Measurements from ENCODE around the gene TXNRD2. TPM values are rescaled to one million over a fixed set of nuclear protein-coding genes. Genes with fewer than 3 reads are reported as not detected.

Gene TXNRD2
- total RNA-seq, 1 experiment from 2014 or later: 19.7 TPM

DNA sequence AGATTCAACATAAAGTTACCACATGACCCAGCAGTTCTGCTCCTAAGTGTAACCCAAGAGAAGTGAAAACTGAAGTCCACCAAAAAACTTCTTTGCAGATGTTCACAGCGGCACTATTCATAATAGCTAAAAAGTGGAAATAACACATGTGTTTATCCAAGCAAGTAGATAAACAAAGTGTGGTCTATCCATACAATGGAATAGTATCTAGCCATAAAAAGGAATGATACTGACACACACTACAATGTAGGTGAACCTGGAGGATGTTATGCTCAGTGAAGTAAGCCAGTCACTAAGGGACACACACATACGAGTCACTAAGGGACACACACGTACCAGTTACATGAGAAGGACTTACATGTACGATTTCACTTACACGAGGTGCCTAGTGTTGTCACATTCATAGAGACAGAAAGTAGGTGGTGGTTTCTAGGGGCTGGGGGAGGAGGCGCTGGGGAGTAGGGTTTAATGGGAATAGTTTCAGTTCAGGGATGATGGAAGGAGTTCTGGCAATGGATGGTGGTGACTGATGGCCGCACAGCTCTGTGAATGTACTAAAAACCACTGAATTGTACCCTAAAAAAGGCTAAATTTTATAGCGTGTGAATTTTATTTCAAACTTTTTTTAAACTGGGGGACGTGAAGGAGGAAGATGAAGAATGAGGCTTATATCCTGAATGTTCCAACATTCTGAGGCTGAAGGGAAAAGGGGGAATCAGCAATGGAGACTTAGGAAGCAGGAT, 27.2 kb downstream of the TXNRD2 start:
- DNase-seq (ENCODE audit: low read depth, low spot score): no peak

DNA sequence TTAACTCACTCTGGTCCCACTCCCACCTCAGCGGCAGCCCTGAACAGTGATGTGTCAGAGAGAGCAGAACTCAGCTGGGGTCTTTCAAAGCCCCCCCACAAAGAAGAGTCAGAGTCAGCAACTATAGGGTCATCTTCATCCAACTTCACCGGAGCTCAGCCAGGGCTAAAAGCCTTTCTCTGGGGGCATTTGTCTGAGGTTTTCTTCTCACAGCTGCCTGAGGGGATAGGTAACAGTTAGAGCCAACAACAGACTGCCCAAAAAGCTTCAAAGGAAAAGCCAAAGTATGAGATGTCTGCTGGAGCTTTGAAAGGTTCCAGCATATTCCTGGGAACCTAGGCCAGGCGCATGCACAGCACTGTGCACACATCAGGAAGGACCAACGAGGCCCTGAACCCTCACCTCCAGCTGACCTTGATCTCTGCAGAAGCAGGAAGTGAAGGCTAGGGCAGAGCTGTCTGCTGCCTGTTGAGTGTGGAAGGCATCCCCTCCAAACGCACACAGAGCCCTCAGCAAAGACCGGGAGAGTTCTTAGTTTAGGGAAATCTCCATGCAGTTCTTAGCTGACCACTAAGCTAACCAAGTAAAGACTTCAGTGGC, 28.2 kb downstream of the TXNRD2 start:
- H3K4me3 ChIP-seq (replicated peaks in 1 of 2; ENCODE audit: low read depth in 1 of 2, low read length in 2 of 2): no peak overlapping the region
- POLR2A ChIA-PET: no interaction called here
- H3K27me3 ChIP-seq (ENCODE audit: insufficient read depth, low read length): no peaks in the 10 kb centered on the region
- H3K79me2 ChIP-seq (ENCODE audit: insufficient read depth, low read length): no peaks in the 10 kb centered on the region
- RAD21 ChIA-PET (ENCODE audit: low non-redundant PET in 1 of 2, low total read pairs in 2 of 2, uncharacterized antibody in 2 of 2, unreplicated experiment in 2 of 2): interaction anchor here in 1 of 2 experiments (0.9 kb wide), 1 partner anchor 183 kb away, joined by 4 read pairs; no protein-coding TSS in a partner anchor
- H3K27ac ChIP-seq (ENCODE audit: low read depth, low read length): no peak overlapping the region
- no peaks in the 10 kb centered on the region for H4K20me1 ChIP-seq (ENCODE audit: insufficient read depth)
- H3K4me2 ChIP-seq (ENCODE audit: low read length): no peak overlapping the region
- CTCF ChIA-PET: interaction anchor here (0.7 to 5.2 kb wide), 3 partner anchors 157 to 190 kb away, joined by 3 to 123 read pairs (median 3); partner anchors contain the start of gene GP1BB
- DNase-seq (ENCODE audit: low read depth, low spot score) (no peak), ATAC-seq (no peak)
- no peak overlapping the region for H2AFZ ChIP-seq (ENCODE audit: low read depth, low read length, poor library complexity, severe bottlenecking)
- no peaks in the 10 kb centered on the region for H3K9me3 ChIP-seq (ENCODE audit: control insufficient read depth in 1 of 2, insufficient read depth in 1 of 2, low read depth in 1 of 2, low read length in 2 of 2)
- no peaks in the 10 kb centered on the region for H3K9me2 ChIP-seq (ENCODE audit: insufficient read depth)
- H3K4me1 ChIP-seq (ENCODE audit: control insufficient read depth in 1 of 2, insufficient read depth in 2 of 2, low read length in 2 of 2): no peaks in the 10 kb centered on the region
- intact Hi-C loops (cut with micrococcal nuclease): no loop called here
- H3K36me3 ChIP-seq (ENCODE audit: control insufficient read depth in 1 of 2, insufficient read depth in 2 of 2, low read length in 2 of 2): no peaks in the 10 kb centered on the region
- no TSS peak for BruUV-seq (replicated peaks)
- no peak overlapping the region for H3K9ac ChIP-seq (ENCODE audit: low read length)
- TF ChIP-seq, protein P1, sequence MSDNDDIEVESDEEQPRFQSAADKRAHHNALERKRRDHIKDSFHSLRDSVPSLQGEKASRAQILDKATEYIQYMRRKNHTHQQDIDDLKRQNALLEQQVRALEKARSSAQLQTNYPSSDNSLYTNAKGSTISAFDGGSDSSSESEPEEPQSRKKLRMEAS (IDR thresholded peaks at IDR 0.05): no peak
- TF ChIP-seq SP1 (IDR thresholded peaks at IDR 0.05; ENCODE audit: low read depth) (no peak), RAD21 (IDR thresholded peaks at IDR 0.05; ENCODE audit: low read depth) (no peak), TCF7L2 (IDR thresholded peaks at IDR 0.05; ENCODE audit: borderline replicate concordance, extremely low read depth, insufficient read depth, insufficient read length) (no peak), EZH2phosphoT487 (IDR thresholded peaks at IDR 0.05; ENCODE audit: borderline replicate concordance) (no peak), POLR2A (IDR thresholded peaks at IDR 0.05; ENCODE audit: borderline replicate concordance, extremely low read depth, insufficient read depth, insufficient read length) (no peak), ZFX (IDR thresholded peaks at IDR 0.05) (no peak), EGR1 (IDR thresholded peaks at IDR 0.05; ENCODE audit: low read depth) (no peak), YY1 (IDR thresholded peaks at IDR 0.05; ENCODE audit: extremely low read depth, insufficient replicate concordance, low read depth, low read length) (no peak), CEBPB (IDR thresholded peaks at IDR 0.05; ENCODE audit: low read depth) (no peak), SIN3A (IDR thresholded peaks at IDR 0.05; ENCODE audit: low read depth) (no peak), SRF (IDR thresholded peaks at IDR 0.05; ENCODE audit: low read depth) (no peak), ELF1 (IDR thresholded peaks at IDR 0.05; ENCODE audit: borderline replicate concordance, low read depth) (no peak), EZH2 (IDR thresholded peaks at IDR 0.05) (no peak), CBX3 (IDR thresholded peaks at IDR 0.05; ENCODE audit: low read depth) (no peak), FOSL1 (IDR thresholded peaks at IDR 0.05; ENCODE audit: low read depth) (no peak)
- TF ChIP-seq, protein P2, sequence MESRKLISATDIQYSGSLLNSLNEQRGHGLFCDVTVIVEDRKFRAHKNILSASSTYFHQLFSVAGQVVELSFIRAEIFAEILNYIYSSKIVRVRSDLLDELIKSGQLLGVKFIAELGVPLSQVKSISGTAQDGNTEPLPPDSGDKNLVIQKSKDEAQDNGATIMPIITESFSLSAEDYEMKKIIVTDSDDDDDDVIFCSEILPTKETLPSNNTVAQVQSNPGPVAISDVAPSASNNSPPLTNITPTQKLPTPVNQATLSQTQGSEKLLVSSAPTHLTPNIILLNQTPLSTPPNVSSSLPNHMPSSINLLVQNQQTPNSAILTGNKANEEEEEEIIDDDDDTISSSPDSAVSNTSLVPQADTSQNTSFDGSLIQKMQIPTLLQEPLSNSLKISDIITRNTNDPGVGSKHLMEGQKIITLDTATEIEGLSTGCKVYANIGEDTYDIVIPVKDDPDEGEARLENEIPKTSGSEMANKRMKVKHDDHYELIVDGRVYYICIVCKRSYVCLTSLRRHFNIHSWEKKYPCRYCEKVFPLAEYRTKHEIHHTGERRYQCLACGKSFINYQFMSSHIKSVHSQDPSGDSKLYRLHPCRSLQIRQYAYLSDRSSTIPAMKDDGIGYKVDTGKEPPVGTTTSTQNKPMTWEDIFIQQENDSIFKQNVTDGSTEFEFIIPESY (IDR thresholded peaks at IDR 0.05; ENCODE audit: extremely low read depth, insufficient replicate concordance, low read length): no peak

More for the DNA sequence above, 27.2 kb downstream of the TXNRD2 start:
- Histone ChIP-seq H3K27me3 (ENCODE audit: insufficient read depth, low read length) (no peaks in the 10 kb centered on the region), H2AFZ (ENCODE audit: low read depth, low read length, poor library complexity, severe bottlenecking) (no peak overlapping the region), H3K9me2 (ENCODE audit: insufficient read depth) (no peaks in the 10 kb centered on the region), H3K9ac (ENCODE audit: low read length) (no peak overlapping the region), H4K20me1 (ENCODE audit: insufficient read depth) (no peaks in the 10 kb centered on the region), H3K4me1 (ENCODE audit: control insufficient read depth in 1 of 2, insufficient read depth in 2 of 2, low read length in 2 of 2) (no peaks in the 10 kb centered on the region), H3K4me3 (replicated peaks in 1 of 2; ENCODE audit: low read depth in 1 of 2, low read length in 2 of 2) (no peak overlapping the region), H3K36me3 (ENCODE audit: control insufficient read depth in 1 of 2, insufficient read depth in 2 of 2, low read length in 2 of 2) (no peaks in the 10 kb centered on the region), H3K9me3 (ENCODE audit: control insufficient read depth in 1 of 2, insufficient read depth in 1 of 2, low read depth in 1 of 2, low read length in 2 of 2) (no peaks in the 10 kb centered on the region), H3K4me2 (ENCODE audit: low read length) (no peak overlapping the region), H3K27ac (ENCODE audit: low read depth, low read length) (no peak overlapping the region), H3K79me2 (ENCODE audit: insufficient read depth, low read length) (no peaks in the 10 kb centered on the region)
- intact Hi-C loops (cut with micrococcal nuclease): no loop called here
- CTCF ChIA-PET: interaction anchor here (0.8 to 5.2 kb wide), 2 partner anchors 183 to 191 kb away, joined by 3 to 123 read pairs; partner anchors contain the start of gene GP1BB
- no TSS peak for BruUV-seq (replicated peaks)
- RAD21 ChIA-PET (ENCODE audit: low non-redundant PET in 1 of 2, low total read pairs in 2 of 2, uncharacterized antibody in 2 of 2, unreplicated experiment in 2 of 2): interaction anchor here in 1 of 2 experiments (0.9 kb wide), 1 partner anchor 184 kb away, joined by 4 read pairs; no protein-coding TSS in a partner anchor
- POLR2A ChIA-PET: no interaction called here
- no peak for TF ChIP-seq TCF7L2 (IDR thresholded peaks at IDR 0.05; ENCODE audit: borderline replicate concordance, extremely low read depth, insufficient read depth, insufficient read length)
- no peak for TF ChIP-seq CBX3 (IDR thresholded peaks at IDR 0.05; ENCODE audit: low read depth)
- ATAC-seq: no peak

All from HCT116 (cell line).